Measurements from ENCODE around the gene PRICKLE2. TPM values are rescaled to one million over a fixed set of nuclear protein-coding genes. Genes with fewer than 3 reads are reported as not detected.

The PRICKLE2 gene
- total RNA-seq, 1 experiment from 2014 or later: 3.2 TPM

DNA sequence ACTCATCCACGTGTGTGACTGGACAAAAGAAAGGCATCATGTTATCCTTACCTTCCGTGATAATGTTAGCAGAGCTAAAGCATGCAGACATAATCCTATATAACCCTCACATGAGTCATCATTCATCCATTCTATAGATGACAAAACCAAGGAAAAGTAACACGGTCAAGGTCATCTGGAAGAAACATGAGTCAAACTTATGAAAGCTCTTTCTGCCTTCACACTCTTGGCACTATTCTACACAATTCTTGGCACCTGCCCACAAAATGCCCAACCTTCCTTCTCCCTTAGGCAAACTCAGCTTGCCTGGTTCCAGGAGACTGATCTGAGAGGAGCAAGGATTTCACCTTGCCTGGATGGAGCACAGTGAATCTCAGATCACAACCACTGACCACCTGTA is 66.9 kb downstream of the PRICKLE2 start:
- H3K14ac ChIP-seq (ENCODE audit: insufficient read depth, low read length): no peak overlapping the region
- H3K27me3 Mint-ChIP-seq (ENCODE audit: low read depth): no peaks in the 10 kb centered on the region
- TF ChIP-seq, protein P1, sequence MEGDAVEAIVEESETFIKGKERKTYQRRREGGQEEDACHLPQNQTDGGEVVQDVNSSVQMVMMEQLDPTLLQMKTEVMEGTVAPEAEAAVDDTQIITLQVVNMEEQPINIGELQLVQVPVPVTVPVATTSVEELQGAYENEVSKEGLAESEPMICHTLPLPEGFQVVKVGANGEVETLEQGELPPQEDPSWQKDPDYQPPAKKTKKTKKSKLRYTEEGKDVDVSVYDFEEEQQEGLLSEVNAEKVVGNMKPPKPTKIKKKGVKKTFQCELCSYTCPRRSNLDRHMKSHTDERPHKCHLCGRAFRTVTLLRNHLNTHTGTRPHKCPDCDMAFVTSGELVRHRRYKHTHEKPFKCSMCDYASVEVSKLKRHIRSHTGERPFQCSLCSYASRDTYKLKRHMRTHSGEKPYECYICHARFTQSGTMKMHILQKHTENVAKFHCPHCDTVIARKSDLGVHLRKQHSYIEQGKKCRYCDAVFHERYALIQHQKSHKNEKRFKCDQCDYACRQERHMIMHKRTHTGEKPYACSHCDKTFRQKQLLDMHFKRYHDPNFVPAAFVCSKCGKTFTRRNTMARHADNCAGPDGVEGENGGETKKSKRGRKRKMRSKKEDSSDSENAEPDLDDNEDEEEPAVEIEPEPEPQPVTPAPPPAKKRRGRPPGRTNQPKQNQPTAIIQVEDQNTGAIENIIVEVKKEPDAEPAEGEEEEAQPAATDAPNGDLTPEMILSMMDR (conservative IDR thresholded peaks at IDR 0.05): no peak
- no peak overlapping the region for H4K8ac ChIP-seq (replicated peaks; ENCODE audit: insufficient read length, low read depth, low read length)
- no peaks in the 10 kb centered on the region for H3K79me1 ChIP-seq (ENCODE audit: insufficient read depth, low read depth, low read length, poor library complexity, severe bottlenecking)
- no peak overlapping the region for H3K18ac ChIP-seq (ENCODE audit: insufficient read length, low read depth, low read length)
- no peaks in the 10 kb centered on the region for H3K23me2 ChIP-seq (ENCODE audit: insufficient read length, low read depth, low read length, poor library complexity, severe bottlenecking)
- no peak overlapping the region for H3K4me3 Mint-ChIP-seq
- H4K91ac ChIP-seq (ENCODE audit: insufficient read length, low read depth, low read length): no peak overlapping the region
- H3K27me3 ChIP-seq (ENCODE audit: insufficient read depth, low read length): no peaks in the 10 kb centered on the region
- no peaks in the 10 kb centered on the region; a peak in 1 of 5 replicates for H3K9me3 Mint-ChIP-seq
- H4K5ac ChIP-seq (ENCODE audit: insufficient read length, low read depth, low read length): no peak overlapping the region
- H4K20me1 ChIP-seq (ENCODE audit: control insufficient read depth, insufficient read depth, insufficient read length): no peaks in the 10 kb centered on the region
- no peaks in the 10 kb centered on the region for H3K9me3 ChIP-seq (ENCODE audit: control insufficient read depth, low read depth, low read length)
- no peak overlapping the region for H2AFZ ChIP-seq (ENCODE audit: low read length)
- no peak overlapping the region for H3K9ac ChIP-seq (ENCODE audit: extremely low read depth, insufficient read length, low read length)
- DNase-seq: no peak
- H2BK15ac ChIP-seq (ENCODE audit: low read depth, low read length): no peak overlapping the region
- no peak overlapping the region for H3K23ac ChIP-seq (ENCODE audit: insufficient read length, low read depth, low read length)
- no peak overlapping the region for H3K56ac ChIP-seq (ENCODE audit: insufficient read length, low read depth, low read length)
- no peak overlapping the region for H2BK120ac ChIP-seq (ENCODE audit: low read depth, low read length, poor library complexity, severe bottlenecking)
- H2BK5ac ChIP-seq (ENCODE audit: insufficient read length, low read length): no peak overlapping the region
- H3K27ac ChIP-seq (ENCODE audit: insufficient read length, low read depth, low read length): no peak overlapping the region
- H3K79me2 ChIP-seq (ENCODE audit: insufficient read depth, low read length): no peaks in the 10 kb centered on the region
- H3K4me1 Mint-ChIP-seq: peaks cover 60 to 70% of the 10 kb centered on the region in 2 experiments
- no peak overlapping the region for H2BK20ac ChIP-seq (ENCODE audit: low read depth, low read length, poor library complexity, severe bottlenecking)
- H2AK5ac ChIP-seq (ENCODE audit: insufficient read length, low read length): no peak overlapping the region
- no peak overlapping the region for H3K4me2 ChIP-seq (ENCODE audit: insufficient read depth, insufficient read length, low read length)
- H2BK12ac ChIP-seq (ENCODE audit: insufficient read length, low read depth, low read length): no peak overlapping the region
- no peak overlapping the region for H3K4ac ChIP-seq (ENCODE audit: low read depth, low read length)
- WGBS (ENCODE audit: extremely low coverage, insufficient read length, low lambda C conversion rate): no CpG with 5 or more reads among the region's 3 CpGs
- peak overlapping the region in 1 of 3 experiments; percentile 92; a peak in 3 of 7 replicates for H3K27ac Mint-ChIP-seq
- no peak overlapping the region for H3T11ph ChIP-seq (ENCODE audit: low read length)
- H3K4me1 ChIP-seq (ENCODE audit: insufficient read depth, low read length): peaks cover 2% of the 10 kb centered on the region
- H3K36me3 Mint-ChIP-seq (ENCODE audit: insufficient read depth in 1 of 3, low read depth in 3 of 3): peaks cover 7 to 17% (median 10%) of the 10 kb centered on the region in 3 experiments; a peak in 6 of 7 replicates
